ENCODE results near the gene COL23A1. TPM values are rescaled to one million over a fixed set of nuclear protein-coding genes. Genes with fewer than 3 reads are reported as not detected.

Gene COL23A1
- polyA plus RNA-seq, 2 donors = 0.59 to 0.75 TPM

GRCh38 chr5:178530526-178530925 lies 59.7 kb downstream of the COL23A1 start:
- peaks cover 0 to 3% of the 10 kb centered on the region in 2 donors for H3K4me1 ChIP-seq (ENCODE audit: control insufficient read depth in 2 of 2, insufficient read depth in 2 of 2, low read length in 1 of 2)
- H3K27ac ChIP-seq (ENCODE audit: low read depth in 2 of 2, low read length in 1 of 2) = no peak overlapping the region
- no peaks in the 10 kb centered on the region for H3K27me3 ChIP-seq (ENCODE audit: control insufficient read depth in 1 of 2, insufficient read depth in 2 of 2, low read length in 2 of 2)
- H3K36me3 ChIP-seq (ENCODE audit: control insufficient read depth in 2 of 2, insufficient read depth in 2 of 2, low read length in 1 of 2) = no peaks in the 10 kb centered on the region
- peaks cover 0 to 2% of the 10 kb centered on the region in 2 donors for H3K9me3 ChIP-seq (ENCODE audit: control insufficient read depth in 2 of 2, insufficient read depth in 1 of 2, low read depth in 1 of 2, low read length in 1 of 2)
- 83 to 85% methylated on average over 7 of the region's 7 CpGs for WGBS, 2 donors
- no peak overlapping the region for H3K4me3 ChIP-seq (ENCODE audit: low read depth in 1 of 2, low read length in 2 of 2)

- H3K9me3 ChIP-seq (ENCODE audit: control insufficient read depth in 2 of 2, insufficient read depth in 1 of 2, low read depth in 1 of 2, low read length in 1 of 2) = peaks cover 0 to 2% of the 10 kb centered on the region in 2 donors
- no peaks in the 10 kb centered on the region for H3K27me3 ChIP-seq (ENCODE audit: control insufficient read depth in 1 of 2, insufficient read depth in 2 of 2, low read length in 2 of 2)
- no peaks in the 10 kb centered on the region for H3K36me3 ChIP-seq (ENCODE audit: control insufficient read depth in 2 of 2, insufficient read depth in 2 of 2, low read length in 1 of 2)
- peaks cover 0 to 3% of the 10 kb centered on the region in 2 donors for H3K4me1 ChIP-seq (ENCODE audit: control insufficient read depth in 2 of 2, insufficient read depth in 2 of 2, low read length in 1 of 2)
- no peak overlapping the region for H3K27ac ChIP-seq (ENCODE audit: low read depth in 2 of 2, low read length in 1 of 2)
- 69 to 72% methylated on average over 11 of the region's 11 CpGs for WGBS, 2 donors
- H3K4me3 ChIP-seq (ENCODE audit: low read depth in 1 of 2, low read length in 2 of 2) = no peak overlapping the region
Observed at GRCh38 chr5:178529080-178529479, 61.1 kb downstream of the COL23A1 start.

GRCh38 chr5:178527458-178528307 lies 62.5 kb downstream of the COL23A1 start:
- no peak overlapping the region for H3K27ac ChIP-seq (ENCODE audit: low read depth in 2 of 2, low read length in 1 of 2)
- peaks cover 0 to 3% of the 10 kb centered on the region in 2 donors for H3K4me1 ChIP-seq (ENCODE audit: control insufficient read depth in 2 of 2, insufficient read depth in 2 of 2, low read length in 1 of 2)
- H3K27me3 ChIP-seq (ENCODE audit: control insufficient read depth in 1 of 2, insufficient read depth in 2 of 2, low read length in 2 of 2) = no peaks in the 10 kb centered on the region
- no peaks in the 10 kb centered on the region for H3K36me3 ChIP-seq (ENCODE audit: control insufficient read depth in 2 of 2, insufficient read depth in 2 of 2, low read length in 1 of 2)
- H3K4me3 ChIP-seq (ENCODE audit: low read depth in 1 of 2, low read length in 2 of 2) = no peak overlapping the region
- H3K9me3 ChIP-seq (ENCODE audit: control insufficient read depth in 2 of 2, insufficient read depth in 1 of 2, low read depth in 1 of 2, low read length in 1 of 2) = peaks cover 0 to 2% of the 10 kb centered on the region in 2 donors
- 48 to 51% methylated on average over 18 of the region's 18 CpGs for WGBS, 2 donors

- H3K9me3 ChIP-seq (ENCODE audit: control insufficient read depth in 2 of 2, insufficient read depth in 1 of 2, low read depth in 1 of 2, low read length in 1 of 2) = peaks cover 0 to 2% of the 10 kb centered on the region in 2 donors
- no peaks in the 10 kb centered on the region for H3K27me3 ChIP-seq (ENCODE audit: control insufficient read depth in 1 of 2, insufficient read depth in 2 of 2, low read length in 2 of 2)
- peaks cover 0 to 3% of the 10 kb centered on the region in 2 donors for H3K4me1 ChIP-seq (ENCODE audit: control insufficient read depth in 2 of 2, insufficient read depth in 2 of 2, low read length in 1 of 2)
- 73 to 77% methylated on average over 12 to 14 of the region's 14 CpGs for WGBS, 2 donors
- H3K36me3 ChIP-seq (ENCODE audit: control insufficient read depth in 2 of 2, insufficient read depth in 2 of 2, low read length in 1 of 2) = no peaks in the 10 kb centered on the region
- H3K27ac ChIP-seq (ENCODE audit: low read depth in 2 of 2, low read length in 1 of 2) = no peak overlapping the region
- H3K4me3 ChIP-seq (ENCODE audit: low read depth in 1 of 2, low read length in 2 of 2) = no peak overlapping the region
Observed at GRCh38 chr5:178526773-178527457, 63.3 kb downstream of the COL23A1 start.

GRCh38 chr5:178525906-178526732 lies 64.1 kb downstream of the COL23A1 start:
- WGBS, 2 donors = 87 to 88% methylated on average over 12 of the region's 12 CpGs
- no peaks in the 10 kb centered on the region for H3K27me3 ChIP-seq (ENCODE audit: control insufficient read depth in 1 of 2, insufficient read depth in 2 of 2, low read length in 2 of 2)
- H3K36me3 ChIP-seq (ENCODE audit: control insufficient read depth in 2 of 2, insufficient read depth in 2 of 2, low read length in 1 of 2) = no peaks in the 10 kb centered on the region
- H3K27ac ChIP-seq (ENCODE audit: low read depth in 2 of 2, low read length in 1 of 2) = no peak overlapping the region
- H3K4me3 ChIP-seq (ENCODE audit: low read depth in 1 of 2, low read length in 2 of 2) = no peak overlapping the region
- no peaks in the 10 kb centered on the region for H3K9me3 ChIP-seq (ENCODE audit: control insufficient read depth in 2 of 2, insufficient read depth in 1 of 2, low read depth in 1 of 2, low read length in 1 of 2)
- H3K4me1 ChIP-seq (ENCODE audit: control insufficient read depth in 2 of 2, insufficient read depth in 2 of 2, low read length in 1 of 2) = peaks cover 0 to 1% of the 10 kb centered on the region in 2 donors

GRCh38 chr5:178524093-178524882 lies 65.9 kb downstream of the COL23A1 start:
- 78 to 82% methylated on average over 10 of the region's 10 CpGs for WGBS, 2 donors
- Histone ChIP-seq H3K4me1 (ENCODE audit: control insufficient read depth in 2 of 2, insufficient read depth in 2 of 2, low read length in 1 of 2) (no peaks in the 10 kb centered on the region), H3K27me3 (ENCODE audit: control insufficient read depth in 1 of 2, insufficient read depth in 2 of 2, low read length in 2 of 2) (no peaks in the 10 kb centered on the region), H3K4me3 (ENCODE audit: low read depth in 1 of 2, low read length in 2 of 2) (no peak overlapping the region), H3K27ac (ENCODE audit: low read depth in 2 of 2, low read length in 1 of 2) (no peak overlapping the region), H3K9me3 (ENCODE audit: control insufficient read depth in 2 of 2, insufficient read depth in 1 of 2, low read depth in 1 of 2, low read length in 1 of 2) (peaks cover 0 to 3% of the 10 kb centered on the region in 2 donors), H3K36me3 (ENCODE audit: control insufficient read depth in 2 of 2, insufficient read depth in 2 of 2, low read length in 1 of 2) (no peaks in the 10 kb centered on the region)

- Histone ChIP-seq H3K4me3 (ENCODE audit: low read depth in 1 of 2, low read length in 2 of 2) (no peak overlapping the region), H3K36me3 (ENCODE audit: control insufficient read depth in 2 of 2, insufficient read depth in 2 of 2, low read length in 1 of 2) (no peaks in the 10 kb centered on the region), H3K4me1 (ENCODE audit: control insufficient read depth in 2 of 2, insufficient read depth in 2 of 2, low read length in 1 of 2) (no peaks in the 10 kb centered on the region), H3K9me3 (ENCODE audit: control insufficient read depth in 2 of 2, insufficient read depth in 1 of 2, low read depth in 1 of 2, low read length in 1 of 2) (peaks cover 0 to 3% of the 10 kb centered on the region in 2 donors), H3K27me3 (ENCODE audit: control insufficient read depth in 1 of 2, insufficient read depth in 2 of 2, low read length in 2 of 2) (no peaks in the 10 kb centered on the region), H3K27ac (ENCODE audit: low read depth in 2 of 2, low read length in 1 of 2) (no peak overlapping the region)
- WGBS, 2 donors = 93 to 94% methylated on average over 14 of the region's 14 CpGs
Observed at GRCh38 chr5:178522361-178522760, 67.8 kb downstream of the COL23A1 start.

GRCh38 chr5:178520851-178521250 lies 69.3 kb downstream of the COL23A1 start:
- Histone ChIP-seq H3K36me3 (ENCODE audit: control insufficient read depth in 2 of 2, insufficient read depth in 2 of 2, low read length in 1 of 2) (no peaks in the 10 kb centered on the region), H3K4me3 (ENCODE audit: low read depth in 1 of 2, low read length in 2 of 2) (no peak overlapping the region), H3K27me3 (ENCODE audit: control insufficient read depth in 1 of 2, insufficient read depth in 2 of 2, low read length in 2 of 2) (no peaks in the 10 kb centered on the region), H3K27ac (ENCODE audit: low read depth in 2 of 2, low read length in 1 of 2) (no peak overlapping the region), H3K4me1 (ENCODE audit: control insufficient read depth in 2 of 2, insufficient read depth in 2 of 2, low read length in 1 of 2) (no peaks in the 10 kb centered on the region), H3K9me3 (ENCODE audit: control insufficient read depth in 2 of 2, insufficient read depth in 1 of 2, low read depth in 1 of 2, low read length in 1 of 2) (peaks cover 0 to 3% of the 10 kb centered on the region in 2 donors)
- WGBS, 2 donors = 86 to 89% methylated on average over 4 of the region's 4 CpGs

- H3K27me3 ChIP-seq (ENCODE audit: control insufficient read depth in 1 of 2, insufficient read depth in 2 of 2, low read length in 2 of 2) = no peaks in the 10 kb centered on the region
- H3K4me3 ChIP-seq (ENCODE audit: low read depth in 1 of 2, low read length in 2 of 2) = no peak overlapping the region
- H3K27ac ChIP-seq (ENCODE audit: low read depth in 2 of 2, low read length in 1 of 2) = no peak overlapping the region
- WGBS, 2 donors = 85 to 97% methylated on average over 2 of the region's 2 CpGs
- H3K9me3 ChIP-seq (ENCODE audit: control insufficient read depth in 2 of 2, insufficient read depth in 1 of 2, low read depth in 1 of 2, low read length in 1 of 2) = peaks cover 0 to 6% of the 10 kb centered on the region in 2 donors
- H3K36me3 ChIP-seq (ENCODE audit: control insufficient read depth in 2 of 2, insufficient read depth in 2 of 2, low read length in 1 of 2) = no peaks in the 10 kb centered on the region
- no peaks in the 10 kb centered on the region for H3K4me1 ChIP-seq (ENCODE audit: control insufficient read depth in 2 of 2, insufficient read depth in 2 of 2, low read length in 1 of 2)
Observed at GRCh38 chr5:178519804-178520203, 70.4 kb downstream of the COL23A1 start.
